ENCODE data around the gene EVA1B. TPM values are rescaled to one million over a fixed set of nuclear protein-coding genes. Genes with fewer than 3 reads are reported as not detected.

The EVA1B gene
- total RNA-seq, 2 donors from 2014 or later, result 5.8 to 6.3 TPM

DNA sequence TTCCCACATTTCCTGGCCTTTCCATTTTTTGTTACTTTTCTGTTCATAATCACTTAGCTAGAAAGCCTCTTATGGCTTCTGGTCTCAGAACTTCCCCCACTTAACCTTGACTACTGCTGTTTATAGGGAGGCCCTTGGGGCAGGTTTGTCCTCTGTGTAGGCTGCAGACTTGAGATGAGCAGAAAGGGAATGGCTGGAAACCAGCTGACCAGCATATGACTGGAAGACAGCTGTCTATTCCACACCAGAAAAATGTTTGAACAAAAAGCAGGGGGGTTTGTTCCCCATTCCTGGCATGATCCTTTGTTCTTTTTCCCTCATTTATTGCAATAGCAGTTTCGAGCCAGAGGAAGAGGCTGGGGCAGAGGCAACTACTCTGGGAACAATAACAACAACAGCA, 22.2 kb downstream of the EVA1B start:
- no peak overlapping the region for H3K4me3 Mint-ChIP-seq
- H3K27ac Mint-ChIP-seq, result peak overlapping the region in 1 of 2 donors; percentile 49
- no peak for ATAC-seq
- no peak for DNase-seq (ENCODE audit: low spot score)
- no peaks in the 10 kb centered on the region for H3K9me3 Mint-ChIP-seq
- H3K4me1 Mint-ChIP-seq (ENCODE audit: low read depth in 2 of 2), result peaks cover 4 to 12% of the 10 kb centered on the region in 2 donors
- peaks cover 28% of the 10 kb centered on the region for H3K36me3 Mint-ChIP-seq
- H3K27me3 Mint-ChIP-seq, result no peaks in the 10 kb centered on the region

DNA sequence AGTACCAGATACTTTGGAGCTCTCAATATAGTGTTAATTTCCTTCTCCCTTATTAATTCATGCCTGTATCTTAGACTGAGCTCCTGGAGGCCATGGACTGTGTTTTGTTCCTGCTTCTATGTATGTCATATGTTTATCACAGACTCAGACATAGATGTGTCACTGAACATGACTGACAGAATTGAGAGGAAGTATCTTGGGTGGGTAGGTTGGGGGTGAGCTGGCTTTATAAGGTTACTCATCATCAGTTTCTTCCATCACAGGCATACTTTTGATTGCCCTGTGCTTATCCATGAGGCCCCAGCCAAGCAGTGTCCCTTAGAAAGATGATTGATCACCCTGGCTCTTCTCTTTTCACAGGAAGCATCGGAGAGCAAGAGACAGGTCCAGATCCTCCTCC, 22.9 kb downstream of the EVA1B start:
- Mint-ChIP-seq H3K27ac (peak overlapping the region in 1 of 2 donors; percentile 49), H3K36me3 (peaks cover 28% of the 10 kb centered on the region), H3K9me3 (no peaks in the 10 kb centered on the region), H3K4me3 (no peak overlapping the region), H3K27me3 (no peaks in the 10 kb centered on the region), H3K4me1 (ENCODE audit: low read depth in 2 of 2) (peaks cover 4 to 12% of the 10 kb centered on the region in 2 donors)
- DNase-seq (ENCODE audit: low spot score) (no peak), ATAC-seq (peak in 1 of 2 donors; percentile 20)

DNA sequence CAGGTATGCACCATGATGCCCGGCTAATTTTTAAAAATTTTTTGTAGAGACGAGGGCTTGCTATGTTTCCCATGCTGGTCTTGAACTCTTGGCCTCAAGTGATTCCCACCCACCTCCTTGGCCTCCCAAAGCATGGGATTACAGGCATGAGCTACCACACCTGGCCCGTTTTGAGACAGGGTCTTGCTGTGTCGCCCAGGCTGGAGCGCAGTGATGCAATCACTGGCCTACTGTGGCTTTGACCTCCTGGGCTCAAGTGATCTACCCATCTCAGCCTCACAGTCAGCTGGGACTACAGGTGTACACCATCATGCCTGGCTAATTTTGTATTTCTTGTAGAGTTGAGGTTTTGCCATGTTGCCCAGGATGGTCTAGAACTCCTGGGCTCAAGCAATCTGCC, 24.8 kb downstream of the EVA1B start:
- Mint-ChIP-seq H3K9me3 (no peaks in the 10 kb centered on the region), H3K4me1 (ENCODE audit: low read depth in 2 of 2) (peaks cover 4 to 11% of the 10 kb centered on the region in 2 donors), H3K4me3 (no peak overlapping the region), H3K27me3 (no peaks in the 10 kb centered on the region), H3K36me3 (peaks cover 30% of the 10 kb centered on the region), H3K27ac (no peak overlapping the region)
- DNase-seq (ENCODE audit: low spot score), result no peak
- no peak for ATAC-seq

DNA sequence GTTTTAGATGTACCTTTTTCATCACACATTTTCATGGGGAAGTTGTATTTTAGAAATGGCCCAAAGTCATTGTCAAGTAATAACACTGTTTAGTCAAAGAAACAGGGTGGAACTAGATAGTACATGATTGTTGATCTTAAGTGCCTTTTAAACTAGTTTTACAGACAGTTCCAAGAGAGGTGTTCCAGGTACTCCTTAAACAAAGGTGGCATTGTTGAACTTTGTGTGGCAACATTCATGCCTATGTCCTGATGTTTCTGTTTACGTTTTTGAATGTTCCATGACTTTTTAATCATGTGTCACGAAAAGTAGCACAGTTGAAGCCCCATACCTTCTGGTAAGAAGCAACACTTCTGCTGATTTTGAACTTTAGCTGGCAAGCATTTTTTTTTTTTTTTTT, 26.4 kb downstream of the EVA1B start:
- no peak overlapping the region for H3K4me3 Mint-ChIP-seq

DNA sequence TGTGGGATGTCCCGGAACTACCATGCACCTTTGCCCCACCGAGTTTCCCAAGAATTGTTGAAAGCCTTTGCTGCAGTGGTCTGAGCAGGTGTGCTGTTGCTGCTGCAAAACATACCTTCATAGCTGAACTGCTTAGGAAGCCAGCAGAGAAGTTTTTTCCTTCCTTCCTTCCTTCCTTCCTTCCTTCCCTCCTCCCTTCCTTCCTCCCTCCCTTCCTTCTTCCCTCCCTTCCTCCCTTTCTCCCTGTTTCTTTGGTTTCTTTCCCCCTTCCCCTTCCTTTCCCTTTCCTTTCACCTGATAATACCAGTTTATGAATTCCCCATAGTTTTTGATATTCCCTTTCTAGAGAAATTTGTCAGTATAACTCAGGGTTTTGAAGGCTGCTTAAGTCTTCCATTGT, 28.1 kb downstream of the EVA1B start:
- ATAC-seq (no peak), DNase-seq (ENCODE audit: low spot score) (no peak)
- no peaks in the 10 kb centered on the region for H3K9me3 Mint-ChIP-seq
- no peak overlapping the region for H3K4me3 Mint-ChIP-seq
- H3K36me3 Mint-ChIP-seq, result peaks cover 22% of the 10 kb centered on the region
- H3K27me3 Mint-ChIP-seq, result no peaks in the 10 kb centered on the region
- H3K27ac Mint-ChIP-seq, result peak overlapping the region in 1 of 2 donors; percentile 35
- peaks cover 0 to 11% of the 10 kb centered on the region in 2 donors for H3K4me1 Mint-ChIP-seq (ENCODE audit: low read depth in 2 of 2)

More for the DNA sequence above, 26.4 kb downstream of the EVA1B start:
- no peaks in the 10 kb centered on the region for H3K9me3 Mint-ChIP-seq
- H3K4me1 Mint-ChIP-seq (ENCODE audit: low read depth in 2 of 2), result peaks cover 4 to 10% of the 10 kb centered on the region in 2 donors
- H3K27me3 Mint-ChIP-seq, result no peaks in the 10 kb centered on the region
- peaks cover 24% of the 10 kb centered on the region for H3K36me3 Mint-ChIP-seq
- no peak for DNase-seq (ENCODE audit: low spot score)
- ATAC-seq, result no peak
- H3K27ac Mint-ChIP-seq, result no peak overlapping the region

DNA sequence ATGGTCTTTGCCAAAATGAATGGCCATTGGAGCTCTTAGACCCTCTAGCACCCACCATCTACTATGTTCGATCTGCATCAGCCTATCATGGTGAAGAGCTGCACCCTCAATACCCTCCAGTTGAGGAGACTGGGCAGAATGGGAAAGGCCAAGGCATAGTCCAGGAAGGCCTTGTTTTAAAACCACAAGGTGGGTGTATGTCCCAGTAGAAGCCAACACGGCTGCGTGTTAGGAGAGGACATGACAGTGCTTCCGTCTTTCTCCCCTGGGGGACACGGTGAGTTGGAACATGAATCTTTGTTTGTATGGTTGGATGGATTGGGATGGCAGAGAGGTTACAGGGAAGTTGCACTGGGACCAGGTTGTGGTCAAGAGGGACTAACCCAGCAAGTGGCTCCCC, 35.9 kb downstream of the EVA1B start:
- Mint-ChIP-seq H3K4me3 (no peak overlapping the region), H3K9me3 (no peaks in the 10 kb centered on the region), H3K27ac (peak overlapping the region in 1 of 2 donors; percentile 51), H3K4me1 (ENCODE audit: low read depth in 2 of 2) (peaks cover 6 to 20% of the 10 kb centered on the region in 2 donors), H3K27me3 (no peaks in the 10 kb centered on the region), H3K36me3 (peaks cover 38% of the 10 kb centered on the region)
- ATAC-seq (no peak), DNase-seq (ENCODE audit: low spot score) (no peak)

DNA sequence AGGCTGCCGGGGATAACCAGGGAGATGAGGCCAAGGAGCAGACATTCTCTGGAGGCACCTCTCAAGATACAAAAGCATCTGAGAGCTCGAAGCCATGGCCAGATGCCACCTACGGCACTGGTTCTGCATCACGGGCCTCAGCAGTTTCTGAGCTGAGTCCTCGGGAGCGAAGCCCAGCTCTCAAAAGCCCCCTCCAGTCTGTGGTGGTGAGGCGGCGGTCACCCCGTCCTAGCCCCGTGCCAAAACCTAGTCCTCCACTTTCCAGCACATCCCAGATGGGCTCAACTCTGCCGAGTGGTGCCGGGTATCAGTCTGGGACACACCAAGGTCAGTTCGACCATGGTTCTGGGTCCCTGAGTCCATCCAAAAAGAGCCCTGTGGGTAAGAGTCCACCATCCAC, 36.6 kb downstream of the EVA1B start:
- Mint-ChIP-seq H3K4me3 (no peak overlapping the region), H3K27ac (no peak overlapping the region), H3K36me3 (peaks cover 40% of the 10 kb centered on the region), H3K9me3 (no peaks in the 10 kb centered on the region), H3K27me3 (no peaks in the 10 kb centered on the region), H3K4me1 (ENCODE audit: low read depth in 2 of 2) (peaks cover 6 to 22% of the 10 kb centered on the region in 2 donors)
- ATAC-seq (no peak), DNase-seq (ENCODE audit: low spot score) (no peak)

DNA sequence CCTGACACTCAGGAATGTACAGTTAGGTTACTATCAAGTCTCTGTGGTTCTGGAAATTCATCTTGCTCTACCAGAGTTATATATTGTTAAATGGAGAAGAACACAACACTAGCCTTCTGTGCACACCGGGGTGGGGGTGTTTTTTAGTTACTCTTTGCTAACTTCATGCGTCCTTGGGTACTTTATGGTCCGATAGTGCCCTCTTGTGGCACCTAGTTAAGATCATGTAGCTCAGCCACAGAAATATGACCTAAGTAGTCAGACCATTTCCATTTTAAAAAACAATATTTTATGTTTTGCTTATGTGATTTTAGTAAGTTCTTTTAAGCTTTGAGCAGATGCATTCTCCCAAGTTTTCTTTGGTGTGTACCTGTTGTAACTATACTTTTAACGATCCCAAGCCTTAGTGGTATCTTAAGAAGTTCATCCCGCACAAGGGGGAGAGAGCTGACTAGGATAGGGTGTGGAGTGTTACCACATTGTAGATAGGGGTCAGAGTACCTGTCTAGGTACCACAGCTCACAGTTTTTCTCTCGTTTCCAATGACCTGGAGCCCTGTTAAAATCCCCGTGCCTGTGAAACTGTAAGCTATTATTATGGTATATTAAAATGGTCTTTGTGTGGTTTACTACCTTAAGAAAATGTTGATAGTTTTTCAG, 37.9 kb downstream of the EVA1B start:
- DNase-seq (ENCODE audit: low spot score) (peak; percentile 72), ATAC-seq (peak in 1 of 2 donors; percentile 77)
- Mint-ChIP-seq H3K36me3 (peaks cover 29% of the 10 kb centered on the region), H3K27me3 (no peaks in the 10 kb centered on the region), H3K27ac (peak overlapping the region in 1 of 2 donors; percentile 67), H3K4me3 (no peak overlapping the region), H3K4me1 (ENCODE audit: low read depth in 2 of 2) (peaks cover 6 to 19% of the 10 kb centered on the region in 2 donors), H3K9me3 (no peaks in the 10 kb centered on the region)

DNA sequence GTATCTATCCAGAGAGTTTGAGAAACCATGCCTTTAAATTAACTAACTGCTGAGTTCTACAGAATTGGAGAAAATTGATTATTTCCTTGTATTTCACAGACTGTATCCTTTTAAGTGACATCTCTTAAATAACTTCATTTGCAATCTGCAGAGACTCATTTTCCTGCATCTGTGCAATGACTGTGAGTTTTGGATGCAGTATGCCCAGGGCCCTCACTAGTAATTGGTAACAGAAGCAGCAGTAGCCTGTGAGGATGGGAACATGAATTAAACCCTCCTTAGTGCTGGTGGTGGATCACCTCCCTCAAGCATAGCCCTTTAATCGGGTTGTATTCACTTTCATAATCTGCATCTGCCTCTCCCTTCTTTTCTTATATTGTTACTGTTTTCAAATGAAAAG, 38.9 kb downstream of the EVA1B start:
- H3K4me1 Mint-ChIP-seq (ENCODE audit: low read depth in 2 of 2), result peaks cover 16 to 24% of the 10 kb centered on the region in 2 donors
- no peak for DNase-seq (ENCODE audit: low spot score)
- no peaks in the 10 kb centered on the region for H3K27me3 Mint-ChIP-seq
- H3K27ac Mint-ChIP-seq, result peak overlapping the region in 1 of 2 donors; percentile 57
- ATAC-seq, result no peak
- H3K36me3 Mint-ChIP-seq, result peaks cover 29% of the 10 kb centered on the region
- no peak overlapping the region for H3K4me3 Mint-ChIP-seq
- H3K9me3 Mint-ChIP-seq, result no peaks in the 10 kb centered on the region

DNA sequence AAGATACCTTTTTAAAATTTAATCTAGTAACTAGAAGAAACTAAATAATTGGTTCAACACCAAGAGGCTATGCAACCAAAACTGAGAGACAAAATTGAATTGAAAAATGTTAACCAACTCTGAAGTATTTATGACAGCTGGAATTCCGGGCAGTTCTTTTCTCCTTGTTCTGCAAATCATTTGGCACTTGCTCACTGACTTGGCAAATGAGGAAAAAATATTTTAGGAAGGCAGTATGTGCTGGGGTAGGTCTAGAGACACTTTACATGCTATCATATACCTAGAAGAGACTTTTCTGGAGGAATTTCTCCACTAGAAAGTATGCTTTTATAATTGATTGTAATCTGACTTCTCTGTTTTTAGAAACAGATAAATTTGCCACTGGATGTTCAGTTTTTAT, 39.4 kb downstream of the EVA1B start:
- no peaks in the 10 kb centered on the region for H3K9me3 Mint-ChIP-seq
- DNase-seq (ENCODE audit: low spot score) (no peak), ATAC-seq (no peak)
- H3K4me1 Mint-ChIP-seq (ENCODE audit: low read depth in 2 of 2), result peaks cover 20 to 27% of the 10 kb centered on the region in 2 donors
- H3K27ac Mint-ChIP-seq, result peak overlapping the region in 1 of 2 donors; percentile 57
- H3K4me3 Mint-ChIP-seq, result no peak overlapping the region
- H3K36me3 Mint-ChIP-seq, result peaks cover 27% of the 10 kb centered on the region
- no peaks in the 10 kb centered on the region for H3K27me3 Mint-ChIP-seq

DNA sequence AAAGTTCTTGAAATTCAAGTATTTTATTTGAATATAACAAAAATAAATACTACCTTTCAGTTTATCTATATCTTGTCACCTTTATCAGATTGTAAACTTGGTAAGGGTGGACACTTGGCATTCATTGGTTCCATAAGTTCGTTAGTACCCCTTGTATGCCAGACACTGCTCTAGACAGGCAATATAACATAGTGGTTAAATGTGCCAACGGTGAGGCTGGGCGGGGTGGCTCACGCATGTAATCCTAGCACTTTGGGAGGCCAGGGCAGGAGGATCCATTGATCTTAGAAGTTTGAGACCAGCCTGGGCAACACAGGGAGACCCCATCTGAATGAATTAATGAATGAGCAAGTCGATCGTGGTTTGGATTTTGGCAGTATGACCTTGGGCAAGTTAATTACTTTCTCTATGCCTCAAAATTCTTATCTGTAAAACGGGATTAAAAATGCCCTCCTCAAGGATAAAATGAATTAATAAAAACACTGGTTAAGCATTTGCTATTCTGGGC, 43.6 kb downstream of the EVA1B start:
- H3K27ac Mint-ChIP-seq, result peak overlapping the region; percentile 17 to 62
- H3K9me3 Mint-ChIP-seq, result no peaks in the 10 kb centered on the region
- H3K27me3 Mint-ChIP-seq, result no peaks in the 10 kb centered on the region
- DNase-seq (ENCODE audit: low spot score) (no peak), ATAC-seq (no peak)
- no peak overlapping the region for H3K4me3 Mint-ChIP-seq
- H3K4me1 Mint-ChIP-seq (ENCODE audit: low read depth in 2 of 2), result peaks cover 12 to 15% of the 10 kb centered on the region in 2 donors
- H3K36me3 Mint-ChIP-seq, result peaks cover 4% of the 10 kb centered on the region

DNA sequence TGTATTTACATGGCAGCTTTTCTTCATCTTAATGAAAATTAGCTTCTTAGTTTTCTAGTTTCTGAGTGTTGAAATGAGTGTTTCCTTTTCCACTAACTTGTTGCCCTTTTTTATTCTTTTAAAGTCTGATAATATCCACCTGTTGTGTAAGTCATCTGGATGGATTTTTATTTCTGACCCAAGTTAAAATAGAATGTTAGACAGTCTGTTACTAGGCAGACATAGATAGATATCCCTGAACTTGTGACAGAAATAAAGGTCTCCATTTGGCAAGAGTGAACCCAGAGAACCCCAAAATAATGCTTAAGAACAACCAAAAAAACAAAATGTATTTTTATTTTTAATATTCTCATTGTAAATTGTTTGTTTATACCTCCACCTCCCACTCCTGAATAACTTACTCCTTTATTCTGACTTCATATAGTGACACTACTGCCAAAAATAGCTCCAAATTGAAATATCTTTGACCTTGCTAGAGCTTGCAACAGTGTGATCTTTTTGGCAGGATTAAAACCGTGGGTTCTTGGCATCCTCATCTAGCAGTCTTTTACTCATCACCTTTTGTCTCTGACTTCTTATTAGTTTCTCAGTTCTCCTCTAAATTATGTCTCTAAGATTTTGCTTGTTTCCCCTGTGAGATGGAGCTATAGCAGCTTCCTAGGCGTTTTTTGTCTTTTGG, 44.2 kb downstream of the EVA1B start:
- Mint-ChIP-seq H3K27ac (peak overlapping the region; percentile 17 to 62), H3K27me3 (no peaks in the 10 kb centered on the region), H3K4me1 (ENCODE audit: low read depth in 2 of 2) (peaks cover 12 to 15% of the 10 kb centered on the region in 2 donors), H3K4me3 (no peak overlapping the region), H3K9me3 (no peaks in the 10 kb centered on the region), H3K36me3 (peaks cover 4% of the 10 kb centered on the region)
- ATAC-seq, result no peak
- no peak for DNase-seq (ENCODE audit: low spot score)

DNA sequence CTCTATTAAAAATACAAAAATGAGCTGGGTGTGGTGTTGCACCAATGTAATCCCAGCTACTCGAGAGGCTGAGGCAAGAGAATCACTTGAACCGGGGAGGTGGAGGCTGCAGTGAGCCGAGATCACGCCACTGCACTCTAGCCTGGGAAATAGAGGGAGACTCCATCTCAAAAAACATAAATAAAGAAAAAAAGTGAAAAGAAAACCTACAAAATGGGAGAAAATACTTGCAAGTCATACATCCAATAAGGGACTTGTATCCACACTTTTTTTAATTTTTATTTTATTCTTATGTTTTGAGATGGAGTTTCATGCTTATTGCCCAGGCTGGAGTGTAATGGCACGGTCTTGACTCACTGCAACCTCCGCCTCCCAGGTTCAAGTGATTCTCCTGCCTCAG, 46.8 kb downstream of the EVA1B start:
- Mint-ChIP-seq H3K36me3 (no peaks in the 10 kb centered on the region), H3K4me1 (ENCODE audit: low read depth in 2 of 2) (peaks cover 15 to 18% of the 10 kb centered on the region in 2 donors), H3K27me3 (no peaks in the 10 kb centered on the region), H3K27ac (no peak overlapping the region), H3K4me3 (no peak overlapping the region), H3K9me3 (no peaks in the 10 kb centered on the region)
- DNase-seq (ENCODE audit: low spot score) (no peak), ATAC-seq (no peak)

DNA sequence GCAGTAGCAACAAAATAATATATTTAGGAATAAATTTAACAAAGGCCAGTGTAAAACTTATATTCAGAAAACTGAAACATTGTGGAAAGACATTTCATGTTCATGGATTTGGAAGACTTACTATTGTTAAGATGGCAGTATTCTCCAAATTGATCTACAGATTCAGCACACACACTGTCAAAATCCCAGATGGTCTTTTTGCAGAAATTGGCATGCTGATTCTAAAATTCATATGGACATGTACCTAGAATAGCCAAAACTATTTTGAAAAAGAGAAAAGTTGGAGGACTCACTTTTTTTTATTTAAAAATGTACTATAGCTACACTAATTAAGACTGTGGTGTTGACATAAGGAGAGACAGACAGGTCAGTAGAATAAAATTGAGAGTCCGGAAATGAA, 49.2 kb downstream of the EVA1B start:
- DNase-seq (ENCODE audit: low spot score) (no peak), ATAC-seq (no peak)
- no peaks in the 10 kb centered on the region for H3K9me3 Mint-ChIP-seq
- no peaks in the 10 kb centered on the region for H3K36me3 Mint-ChIP-seq
- H3K27ac Mint-ChIP-seq, result no peak overlapping the region
- no peak overlapping the region for H3K4me3 Mint-ChIP-seq
- no peaks in the 10 kb centered on the region for H3K27me3 Mint-ChIP-seq
- peaks cover 7 to 9% of the 10 kb centered on the region in 2 donors for H3K4me1 Mint-ChIP-seq (ENCODE audit: low read depth in 2 of 2)

Measured in natural killer cell treated with Interleukin-12 subunit alpha and Interleukin-12 subunit beta and Interleukin-15 and Interleukin-18, amount 100 ng/mL, for 72 hours (primary cell).